GM18526 (cell line): ENCODE results near the gene PIEZO2.

Experiments
- POLR2A ChIP-seq: IDR thresholded peaks from 3 replicates; pipeline ENCODE4 v1.6.1; 2011; ENCODE audit not compliant: insufficient read length; ENCODE audit errors: extremely low read depth

PIEZO2 gene

GRCh38 chr18:10834128-10834815 lies 315.1 kb downstream of the PIEZO2 start:
- no peak for TF ChIP-seq POLR2A

GRCh38 chr18:10833656-10834055 lies 315.7 kb downstream of the PIEZO2 start:
- no peak for TF ChIP-seq POLR2A

DNA sequence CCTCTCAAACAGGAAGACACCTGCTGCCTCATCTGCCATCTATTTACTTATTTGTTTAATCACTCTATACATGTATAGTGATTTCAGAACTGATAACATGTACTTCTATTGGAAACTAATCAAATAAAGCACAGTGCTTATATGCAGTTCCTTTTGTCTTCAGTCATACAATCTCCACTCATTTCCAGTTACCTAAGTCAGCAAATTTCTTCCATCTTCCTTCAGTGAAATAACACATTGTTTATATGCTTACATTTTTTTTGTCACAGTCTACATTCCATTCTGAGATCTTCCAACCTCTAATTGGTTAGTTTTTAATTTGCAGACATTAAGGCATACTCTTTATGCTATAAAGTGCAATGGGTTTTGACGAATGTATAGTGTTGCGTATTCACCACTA lies 323.0 kb downstream of the PIEZO2 start:
- TF ChIP-seq POLR2A: no peak

- TF ChIP-seq POLR2A: no peak
Observed at GRCh38 chr18:10822456-10822855, 326.9 kb downstream of the PIEZO2 start.

DNA sequence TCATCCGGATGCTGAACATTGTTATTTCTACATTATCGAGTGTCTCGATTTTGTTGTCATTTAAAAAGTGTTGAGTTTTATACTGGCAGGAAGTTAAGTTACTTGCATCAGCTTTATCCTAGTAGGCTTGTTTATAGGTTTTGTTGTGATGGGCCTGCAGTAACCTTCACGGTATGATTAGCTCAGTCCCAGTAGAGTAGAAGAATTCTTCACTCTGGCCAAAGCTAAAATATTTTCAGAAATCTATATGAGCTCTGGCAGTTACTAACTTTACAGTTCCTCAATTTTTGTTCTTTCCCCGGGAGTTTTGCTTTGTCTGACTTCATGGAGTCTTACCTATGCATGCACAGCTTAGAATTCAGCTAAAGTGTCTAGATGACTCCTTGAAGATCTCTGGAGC lies 328.7 kb downstream of the PIEZO2 start:
- TF ChIP-seq POLR2A: no peak

DNA sequence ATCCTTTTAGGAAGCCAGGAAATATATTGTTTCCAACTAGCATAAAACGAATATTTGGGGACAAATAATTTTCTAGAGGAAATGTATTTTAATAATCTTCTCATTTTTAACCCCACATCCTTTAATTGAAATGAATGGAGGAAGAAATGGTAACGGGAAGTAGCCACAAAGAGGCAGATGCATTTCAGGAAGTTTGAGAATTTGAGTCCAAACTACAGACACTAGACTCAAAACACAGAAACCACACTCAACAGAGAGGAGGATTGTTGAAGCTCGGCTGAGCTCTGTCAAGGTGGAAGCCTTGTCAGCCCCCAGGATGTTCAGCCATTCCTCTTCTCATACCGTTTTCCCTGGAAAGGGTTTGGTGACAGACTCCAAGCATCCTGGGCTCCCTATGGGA lies 335.0 kb downstream of the PIEZO2 start:
- no peak for TF ChIP-seq POLR2A

DNA sequence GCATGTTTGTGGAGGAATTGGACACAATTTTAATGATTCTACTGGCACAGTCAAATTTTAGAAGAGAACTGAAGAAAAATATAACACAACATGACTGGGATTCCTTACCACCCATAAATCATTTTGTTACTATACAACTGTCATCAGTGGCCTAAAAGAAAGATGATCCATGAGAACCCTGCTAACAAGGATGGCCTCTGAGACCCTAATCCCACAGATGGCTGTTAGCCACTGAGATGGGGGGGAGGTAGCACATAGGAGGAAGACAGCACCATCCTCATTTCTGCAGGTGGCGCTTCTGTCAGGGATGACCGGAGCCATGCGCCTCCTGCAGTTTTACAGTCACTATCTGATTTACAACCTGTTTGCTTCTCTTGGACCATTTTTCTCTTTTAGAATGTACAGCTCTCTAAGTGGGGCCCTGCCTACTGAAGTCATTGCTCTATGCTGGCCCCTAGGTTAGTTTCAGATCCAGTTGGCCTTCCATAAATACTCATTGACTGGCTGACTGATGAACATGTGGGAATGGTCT lies 343.7 kb downstream of the PIEZO2 start:
- TF ChIP-seq POLR2A: no peak

GRCh38 chr18:10804126-10804525 lies 345.2 kb downstream of the PIEZO2 start:
- TF ChIP-seq POLR2A: no peak

GRCh38 chr18:10798727-10799550 lies 350.4 kb downstream of the PIEZO2 start:
- TF ChIP-seq POLR2A: no peak

DNA sequence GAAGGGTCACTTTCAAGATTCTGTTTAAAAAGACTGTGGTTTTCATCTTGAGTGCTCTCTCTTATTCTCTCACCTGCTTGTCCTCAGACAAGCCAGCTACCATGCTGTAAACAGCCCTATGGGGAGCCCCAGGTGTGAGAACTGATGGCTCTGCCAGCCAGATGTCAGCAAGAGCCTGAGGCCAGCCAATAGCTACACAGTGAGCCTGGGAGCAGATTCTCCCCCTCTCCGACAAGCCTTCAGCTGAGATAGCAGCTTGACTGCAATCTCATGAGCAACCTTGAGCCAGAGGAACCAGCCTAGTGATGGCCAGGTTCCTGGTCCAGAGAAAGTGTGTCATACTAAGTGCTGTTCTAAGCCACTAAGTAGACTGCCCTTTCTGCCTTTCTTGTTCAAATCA lies 351.5 kb downstream of the PIEZO2 start:
- TF ChIP-seq POLR2A: no peak

GRCh38 chr18:10794771-10795170 lies 354.6 kb downstream of the PIEZO2 start:
- no peak for TF ChIP-seq POLR2A

GRCh38 chr18:10793730-10794370 lies 355.5 kb downstream of the PIEZO2 start:
- TF ChIP-seq POLR2A: no peak

DNA sequence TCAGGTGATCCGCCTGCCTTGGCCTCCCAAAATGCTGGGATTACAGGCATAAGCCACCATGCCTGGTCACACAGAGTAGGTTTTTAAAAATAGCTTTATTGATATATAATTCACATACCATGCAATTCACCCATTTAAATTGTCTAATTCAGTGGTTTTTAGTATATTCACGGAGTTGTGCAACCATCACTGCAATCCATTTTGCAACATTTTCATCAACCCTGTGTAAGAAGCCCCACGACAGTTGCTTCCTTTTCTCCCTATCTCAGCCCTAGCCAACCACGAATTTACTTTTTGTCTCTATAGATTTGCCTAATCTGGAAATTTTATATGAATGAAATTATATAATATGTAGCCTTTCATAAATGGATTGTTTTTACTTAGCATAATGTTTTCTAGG lies 357.2 kb downstream of the PIEZO2 start:
- no peak for TF ChIP-seq POLR2A

- TF ChIP-seq POLR2A: no peak
Observed at GRCh38 chr18:10791169-10791831, 358.1 kb downstream of the PIEZO2 start.

- TF ChIP-seq POLR2A: no peak
Observed at GRCh38 chr18:10789180-10789579, 360.2 kb downstream of the PIEZO2 start.

DNA sequence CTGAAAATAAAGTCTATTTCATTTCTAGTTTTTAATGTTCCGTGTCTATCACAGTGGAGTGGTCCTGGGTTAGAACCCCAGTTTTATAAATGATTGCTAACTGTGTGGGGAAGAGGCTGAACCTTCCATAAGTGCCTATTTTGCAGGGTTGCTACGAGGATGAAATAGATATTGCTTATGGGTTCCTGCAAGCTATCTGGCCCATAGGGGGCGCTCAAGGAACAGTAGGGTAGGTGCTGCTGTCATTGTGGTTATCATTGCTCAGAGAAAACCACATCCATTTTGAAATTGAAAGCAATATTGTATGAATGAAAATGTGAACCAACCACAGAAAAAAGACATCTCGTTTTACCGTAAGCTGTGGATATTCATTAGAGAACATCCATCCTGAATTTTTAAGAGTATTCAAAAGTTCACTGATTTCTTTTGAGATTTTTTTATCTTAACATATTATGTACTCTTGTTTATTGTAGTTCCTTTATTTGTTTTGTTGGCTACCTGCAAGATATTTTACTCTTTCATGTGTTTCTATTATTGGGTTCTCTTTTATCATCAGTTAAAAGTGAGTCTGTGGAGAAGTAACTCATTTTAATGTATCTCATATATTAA lies 362.0 kb downstream of the PIEZO2 start:
- no peak for TF ChIP-seq POLR2A

DNA sequence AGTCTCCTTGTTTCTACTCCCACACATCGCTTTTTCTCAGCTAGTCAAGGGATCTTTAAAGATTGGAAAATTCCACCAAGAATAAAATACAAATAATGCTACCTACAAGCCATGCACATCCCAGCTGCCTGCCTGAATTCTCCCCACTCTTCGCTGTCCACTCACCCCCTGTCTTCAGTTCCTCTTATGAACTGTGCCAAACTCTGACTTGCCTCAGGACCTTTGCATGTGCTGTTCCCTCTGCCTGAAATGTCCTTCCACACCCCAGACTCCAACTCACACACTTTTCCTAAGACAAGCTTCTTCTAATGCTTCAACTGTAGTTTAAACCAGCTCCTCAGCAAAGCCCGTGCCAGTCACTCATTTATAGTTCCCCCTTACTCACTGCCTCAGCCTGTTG lies 363.6 kb downstream of the PIEZO2 start:
- TF ChIP-seq POLR2A: no peak
